Stimulated activated CD4-positive, alpha-beta T cell treated with anti-CD3 and anti-CD28 coated beads, Interleukin-2, amount 100 ng/mL, for 4 hours (primary cell): ENCODE measurements around the gene BRAF.
"Not testable (repeated sequence)": the region's sequence is repeated elsewhere in the genome, so short reads cannot be mapped to it uniquely, and the experiment has no call there.

Experiments
- DNase-seq: peaks from one replicate; pipeline ENCODE4 v3.0.0-alpha.2; 2020; ENCODE audit warnings: low read depth

The BRAF gene

GRCh38 chr7:140876519-140877248 lies 48.0 kb downstream of the BRAF start:
- no peak for DNase-seq

- DNase-seq = no peak
Observed at GRCh38 chr7:140873434-140873833, 51.3 kb downstream of the BRAF start.

GRCh38 chr7:140870003-140870402 lies 54.7 kb downstream of the BRAF start:
- DNase-seq = no peak

- DNase-seq = no peak
Observed at GRCh38 chr7:140869430-140869829, 55.3 kb downstream of the BRAF start.

- no peak for DNase-seq
Observed at GRCh38 chr7:140867467-140868462, 57.0 kb downstream of the BRAF start.

GRCh38 chr7:140866926-140867325 lies 57.8 kb downstream of the BRAF start:
- DNase-seq = no peak

- no peak for DNase-seq
Observed at GRCh38 chr7:140864732-140865131, 60.0 kb downstream of the BRAF start.

GRCh38 chr7:140863867-140864266 lies 60.9 kb downstream of the BRAF start:
- no peak for DNase-seq

- no peak for DNase-seq
Observed at GRCh38 chr7:140863184-140863583, 61.5 kb downstream of the BRAF start.

GRCh38 chr7:140857048-140857447 lies 67.7 kb downstream of the BRAF start:
- DNase-seq = no peak

- no peak for DNase-seq
Observed at GRCh38 chr7:140841166-140841715, 83.5 kb downstream of the BRAF start.

GRCh38 chr7:140831724-140832123 lies 93.0 kb downstream of the BRAF start:
- DNase-seq = no peak

GRCh38 chr7:140829720-140830119 lies 95.0 kb downstream of the BRAF start:
- no peak for DNase-seq

- no peak for DNase-seq
Observed at GRCh38 chr7:140828741-140829140, 96.0 kb downstream of the BRAF start.

- not testable (repeated sequence) for DNase-seq
Observed at GRCh38 chr7:140817383-140817782, 107.3 kb downstream of the BRAF start.

- DNase-seq = peak; percentile 37
Observed at GRCh38 chr7:140810830-140811556, 113.7 kb downstream of the BRAF start.

- no peak for DNase-seq
Observed at GRCh38 chr7:140810385-140810784, 114.3 kb downstream of the BRAF start.

GRCh38 chr7:140778975-140779374 lies 145.8 kb downstream of the BRAF start:
- no peak for DNase-seq

- DNase-seq = no peak
Observed at GRCh38 chr7:140778568-140778967, 146.2 kb downstream of the BRAF start.

GRCh38 chr7:140774371-140774770 lies 150.4 kb downstream of the BRAF start:
- no peak for DNase-seq

- no peak for DNase-seq
Observed at GRCh38 chr7:140773104-140773503, 151.6 kb downstream of the BRAF start.

GRCh38 chr7:140771826-140772225 lies 152.9 kb downstream of the BRAF start:
- DNase-seq = no peak
